ENCODE data around the gene ZKSCAN1. TPM values are rescaled to one million over a fixed set of nuclear protein-coding genes. Genes with fewer than 3 reads are reported as not detected.
"Not testable (repeated sequence)": the region's sequence is repeated elsewhere in the genome, so short reads cannot be mapped to it uniquely, and the experiment has no call there.

The ZKSCAN1 gene
- total and polyA plus RNA-seq, 2 experiments from 2014 or later: 22.3 to 33.7 TPM

DNA sequence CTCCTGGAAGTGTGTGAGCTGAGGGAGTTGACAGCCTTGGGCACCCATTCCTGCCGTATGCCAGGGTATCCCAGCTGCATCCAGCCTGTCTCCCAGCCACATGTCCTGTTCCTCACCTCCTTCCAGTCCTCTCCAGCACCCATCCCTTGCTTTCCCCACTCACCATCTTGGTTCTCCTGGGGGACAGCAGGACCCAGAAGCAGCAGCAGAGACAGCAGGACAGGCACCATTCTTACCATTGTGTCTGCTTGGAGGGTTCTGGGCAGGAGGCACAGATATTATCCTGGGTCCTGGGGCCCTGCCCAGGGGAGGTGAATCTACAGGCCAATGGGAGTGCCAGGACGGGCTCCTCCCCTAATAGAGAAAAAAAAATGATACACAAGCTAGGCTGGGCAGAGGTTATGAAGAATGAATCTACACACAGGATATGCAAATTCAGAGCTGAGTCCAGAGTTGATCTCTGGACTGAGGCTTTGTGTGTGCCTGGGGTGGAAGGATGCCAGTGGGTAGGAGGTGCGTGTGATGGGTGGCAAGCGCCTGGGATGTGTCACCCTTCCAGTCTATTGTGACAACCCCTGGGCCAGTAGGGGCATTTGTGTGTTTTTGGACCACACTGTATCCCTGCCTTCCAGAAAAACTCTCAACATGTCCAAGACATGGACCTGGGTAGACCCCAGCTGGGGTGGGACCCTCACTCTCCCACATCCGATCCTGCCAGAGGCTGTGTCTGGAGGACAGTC is 39.4 kb upstream of the ZKSCAN1 start, which contains the start of gene AZGP1:
Gene AZGP1 (minus strand): TSS at position 250 of the 740 bp plus-strand sequence. CDS start 11 bp downstream, at position 239.
- Histone ChIP-seq H3K27me3 (no peaks in the 10 kb centered on the region), H3K4me3 (no peak within 1 kb of the TSS), H3K36me3 (no peaks in the 10 kb centered on the region), H3K4me1 (ENCODE audit: low read depth) (no peaks in the 10 kb centered on the region), H3K27ac (no peak within 1 kb of the TSS), H3K9me3 (ENCODE audit: low read depth) (no peaks in the 10 kb centered on the region)
- TF ChIP-seq, protein P1, sequence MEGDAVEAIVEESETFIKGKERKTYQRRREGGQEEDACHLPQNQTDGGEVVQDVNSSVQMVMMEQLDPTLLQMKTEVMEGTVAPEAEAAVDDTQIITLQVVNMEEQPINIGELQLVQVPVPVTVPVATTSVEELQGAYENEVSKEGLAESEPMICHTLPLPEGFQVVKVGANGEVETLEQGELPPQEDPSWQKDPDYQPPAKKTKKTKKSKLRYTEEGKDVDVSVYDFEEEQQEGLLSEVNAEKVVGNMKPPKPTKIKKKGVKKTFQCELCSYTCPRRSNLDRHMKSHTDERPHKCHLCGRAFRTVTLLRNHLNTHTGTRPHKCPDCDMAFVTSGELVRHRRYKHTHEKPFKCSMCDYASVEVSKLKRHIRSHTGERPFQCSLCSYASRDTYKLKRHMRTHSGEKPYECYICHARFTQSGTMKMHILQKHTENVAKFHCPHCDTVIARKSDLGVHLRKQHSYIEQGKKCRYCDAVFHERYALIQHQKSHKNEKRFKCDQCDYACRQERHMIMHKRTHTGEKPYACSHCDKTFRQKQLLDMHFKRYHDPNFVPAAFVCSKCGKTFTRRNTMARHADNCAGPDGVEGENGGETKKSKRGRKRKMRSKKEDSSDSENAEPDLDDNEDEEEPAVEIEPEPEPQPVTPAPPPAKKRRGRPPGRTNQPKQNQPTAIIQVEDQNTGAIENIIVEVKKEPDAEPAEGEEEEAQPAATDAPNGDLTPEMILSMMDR (IDR thresholded peaks at IDR 0.05; ENCODE audit: low read depth, low read length): no peak
- peak in 1 of 2 donors; percentile 43 for DNase-seq (ENCODE audit: low read depth in 1 of 2, low spot score in 1 of 2)

DNA sequence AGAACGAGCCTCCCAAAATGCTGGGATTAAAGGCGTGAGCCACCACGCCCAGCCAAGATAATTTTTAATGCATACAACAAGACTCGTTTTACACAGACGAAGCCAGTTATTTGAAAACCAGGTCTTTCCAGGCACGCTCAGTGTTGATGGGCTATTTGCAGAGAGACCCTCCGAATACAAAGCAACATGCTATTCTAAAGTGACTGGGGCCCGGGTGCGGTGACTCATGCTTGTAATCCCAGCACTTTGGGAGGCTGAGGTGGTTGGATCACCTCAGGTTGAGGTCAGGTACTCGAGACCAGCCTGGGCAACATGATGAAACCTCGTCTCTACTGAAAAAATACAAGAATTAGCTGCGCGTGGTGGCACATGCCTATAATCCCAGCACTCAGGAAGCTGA is 38.8 kb upstream of the ZKSCAN1 start:
- TF ChIP-seq, protein P1 (IDR thresholded peaks at IDR 0.05; ENCODE audit: low read depth, low read length): no peak
- H3K27ac ChIP-seq: no peak overlapping the region
- no peaks in the 10 kb centered on the region for H3K9me3 ChIP-seq (ENCODE audit: low read depth)
- H3K4me1 ChIP-seq (ENCODE audit: low read depth): no peaks in the 10 kb centered on the region
- no peak for DNase-seq (ENCODE audit: low read depth in 1 of 2, low spot score in 1 of 2)
- H3K27me3 ChIP-seq: no peaks in the 10 kb centered on the region
- no peaks in the 10 kb centered on the region for H3K36me3 ChIP-seq
- no peak overlapping the region for H3K4me3 ChIP-seq

DNA sequence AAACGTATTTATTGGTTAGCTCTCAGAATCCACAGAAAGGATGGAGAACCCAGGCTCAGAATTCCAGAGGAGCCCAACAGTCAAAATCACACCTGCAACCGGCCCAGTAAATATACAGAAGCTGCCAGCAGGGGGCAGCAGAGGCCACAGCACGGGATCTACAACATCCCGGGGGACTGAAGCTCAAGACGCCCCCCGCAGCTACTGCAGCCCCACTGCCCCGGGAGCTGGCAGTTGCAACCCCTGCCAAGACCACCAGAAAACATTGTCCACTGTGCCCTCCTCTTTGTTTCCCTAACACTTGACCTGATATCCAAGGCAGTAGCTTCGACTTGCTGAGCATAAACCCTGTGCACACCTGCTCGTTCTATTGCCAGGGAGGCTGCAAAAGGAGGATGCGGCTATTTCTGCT is 35.6 kb upstream of the ZKSCAN1 start:
- H3K27me3 ChIP-seq; H3K36me3 ChIP-seq; H3K9me3 ChIP-seq (ENCODE audit: low read depth); H3K4me1 ChIP-seq (ENCODE audit: low read depth); H3K27ac ChIP-seq; H3K4me3 ChIP-seq: not testable (repeated sequence)
- TF ChIP-seq, protein P1 (IDR thresholded peaks at IDR 0.05; ENCODE audit: low read depth, low read length): peak; percentile 60
- DNase-seq (ENCODE audit: low read depth in 1 of 2, low spot score in 1 of 2): peak; percentile 15 to 42

DNA sequence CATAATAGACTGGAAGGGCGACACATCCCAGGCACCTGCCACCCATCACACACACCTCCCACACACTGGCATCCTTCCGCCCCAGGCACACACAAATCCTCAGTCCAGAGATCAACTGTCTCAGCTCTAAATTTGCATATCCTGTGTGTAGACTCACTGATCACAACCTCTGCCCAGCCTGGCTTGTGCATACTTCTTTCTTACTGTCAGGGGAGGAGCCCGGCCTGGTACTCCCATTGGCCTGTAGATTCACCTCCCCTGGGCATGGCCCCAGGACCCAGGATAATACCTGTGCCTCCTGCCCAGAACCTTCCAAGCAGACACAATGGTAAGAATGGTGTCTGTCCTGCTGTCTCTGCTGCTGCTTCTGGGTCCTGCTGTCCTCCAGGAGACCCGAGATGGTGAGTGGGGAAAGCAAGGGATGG is 34.9 kb upstream of the ZKSCAN1 start:
- not testable (repeated sequence) for H3K4me3 ChIP-seq; H3K27ac ChIP-seq; H3K4me1 ChIP-seq (ENCODE audit: low read depth); DNase-seq (ENCODE audit: low read depth in 1 of 2, low spot score in 1 of 2); H3K36me3 ChIP-seq; H3K27me3 ChIP-seq; H3K9me3 ChIP-seq (ENCODE audit: low read depth)

DNA sequence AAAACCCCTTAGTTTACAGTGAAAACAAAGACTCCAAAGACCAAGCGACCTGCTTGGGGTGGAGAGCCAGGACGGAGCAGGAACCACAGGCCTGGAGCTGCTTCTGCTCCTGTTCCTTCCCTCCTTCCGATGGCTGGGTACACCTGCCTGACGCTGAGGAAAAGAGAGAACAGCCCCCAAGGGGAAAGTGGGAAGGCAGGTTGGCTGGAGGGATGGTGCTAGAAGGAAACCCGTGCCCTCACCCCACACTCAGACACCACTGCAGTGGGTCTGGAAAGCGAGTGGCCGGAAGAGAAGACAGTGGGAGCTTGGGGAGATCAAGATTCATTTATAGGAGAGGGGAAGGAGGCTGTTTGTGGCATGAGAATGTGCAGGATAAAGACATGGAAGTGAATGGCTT is 34.3 kb upstream of the ZKSCAN1 start:
- not testable (repeated sequence) for H3K36me3 ChIP-seq; H3K27me3 ChIP-seq; DNase-seq (ENCODE audit: low read depth in 1 of 2, low spot score in 1 of 2); H3K27ac ChIP-seq; H3K4me1 ChIP-seq (ENCODE audit: low read depth); H3K4me3 ChIP-seq; H3K9me3 ChIP-seq (ENCODE audit: low read depth)

DNA sequence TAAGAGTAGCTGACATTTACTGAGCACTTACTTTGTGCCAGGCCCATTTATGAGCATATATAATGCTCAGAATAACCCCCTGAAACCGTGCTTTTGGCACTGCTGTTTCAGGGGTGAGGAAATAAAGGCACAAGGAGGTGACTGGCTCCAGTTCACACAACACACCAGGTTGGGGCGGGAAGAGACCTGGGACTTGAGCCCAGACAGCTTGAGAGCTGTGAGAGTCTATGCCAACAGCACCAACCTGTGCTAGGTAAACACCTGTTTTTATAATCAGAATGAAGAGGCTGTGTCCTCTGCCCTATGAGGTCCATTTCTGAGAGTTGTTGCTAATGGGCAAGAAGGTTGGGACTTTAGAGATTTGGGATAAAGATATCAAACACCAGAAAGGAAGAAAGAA is 30.8 kb upstream of the ZKSCAN1 start:
- TF ChIP-seq, protein P1 (IDR thresholded peaks at IDR 0.05; ENCODE audit: low read depth, low read length): no peak
- peaks cover 3% of the 10 kb centered on the region for H3K27me3 ChIP-seq
- H3K9me3 ChIP-seq (ENCODE audit: low read depth): no peaks in the 10 kb centered on the region
- H3K4me1 ChIP-seq (ENCODE audit: low read depth): no peaks in the 10 kb centered on the region
- H3K36me3 ChIP-seq: no peaks in the 10 kb centered on the region
- H3K4me3 ChIP-seq: no peak overlapping the region
- H3K27ac ChIP-seq: no peak overlapping the region
- no peak for DNase-seq (ENCODE audit: low read depth in 1 of 2, low spot score in 1 of 2)

DNA sequence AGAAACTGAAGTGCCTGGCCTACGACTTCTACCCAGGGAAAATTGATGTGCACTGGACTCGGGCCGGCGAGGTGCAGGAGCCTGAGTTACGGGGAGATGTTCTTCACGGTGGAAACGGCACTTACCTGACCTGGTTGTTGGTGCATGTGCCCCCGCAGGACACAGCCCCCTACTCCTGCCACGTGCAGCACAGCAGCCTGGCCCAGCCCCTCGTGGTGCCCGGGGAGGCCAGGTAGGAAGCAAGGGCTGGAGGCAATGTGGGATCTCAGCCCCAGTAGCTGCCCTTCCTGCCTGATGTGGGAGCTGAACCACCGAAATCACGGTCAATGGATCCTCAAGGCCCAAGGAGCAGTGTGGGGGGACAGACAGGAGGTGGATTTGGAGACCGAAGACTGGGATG is 28.1 kb upstream of the ZKSCAN1 start:
- not testable (repeated sequence) for H3K4me3 ChIP-seq; H3K9me3 ChIP-seq (ENCODE audit: low read depth); DNase-seq (ENCODE audit: low read depth in 1 of 2, low spot score in 1 of 2); H3K4me1 ChIP-seq (ENCODE audit: low read depth); H3K27ac ChIP-seq; H3K36me3 ChIP-seq; H3K27me3 ChIP-seq

Data from cardiac muscle cell (in vitro differentiated cells and primary cell).